Hepatocyte (in vitro differentiated cells): ENCODE data around the gene XRCC4.

Experiments used
- EZH2 ChIP-seq: fragments of 200-600 bp; sonication (generic); IDR thresholded peaks from 2 replicates; pipeline ENCODE4 v1.6.1; 2016; ENCODE audit warnings: antibody characterized with exemption, mild to moderate bottlenecking, borderline replicate concordance
- EZH2phosphoT487 ChIP-seq: fragments of 200-600 bp; sonication (generic); IDR thresholded peaks from one replicate; pipeline ENCODE4 v1.6.1; 2018; ENCODE audit warnings: antibody characterized with exemption, mild to moderate bottlenecking, low read depth, moderate library complexity; ENCODE audit not compliant: unreplicated experiment, severe bottlenecking
- TF ChIP-seq, protein P1 (sequence below): fragments of 200-600 bp; sonication (generic); IDR thresholded peaks from 2 replicates; pipeline ENCODE4 v1.5.1; 2016; ENCODE audit warnings: antibody characterized with exemption, mild to moderate bottlenecking; ENCODE audit not compliant: poor library complexity

DNA sequence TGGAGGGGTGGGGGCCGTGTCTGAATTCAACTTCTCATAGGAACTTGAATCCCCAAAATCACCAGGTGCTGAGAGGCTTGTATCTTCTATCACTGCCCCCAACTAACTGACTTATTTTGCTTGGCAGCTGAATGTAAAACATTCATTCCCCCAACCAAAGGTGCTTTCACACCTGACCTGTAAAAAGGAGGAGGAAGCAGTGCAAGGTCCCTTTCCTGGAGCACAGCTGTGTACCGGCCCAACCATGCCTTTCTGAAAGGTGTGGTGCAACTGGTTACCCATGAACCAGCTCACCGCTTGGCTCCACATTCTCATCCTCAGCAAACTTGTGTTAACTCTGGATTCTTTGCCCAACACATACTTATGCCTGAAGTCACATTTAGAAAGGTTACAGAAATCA lies 34.8 kb upstream of the XRCC4 start:
- TF ChIP-seq, protein P1, sequence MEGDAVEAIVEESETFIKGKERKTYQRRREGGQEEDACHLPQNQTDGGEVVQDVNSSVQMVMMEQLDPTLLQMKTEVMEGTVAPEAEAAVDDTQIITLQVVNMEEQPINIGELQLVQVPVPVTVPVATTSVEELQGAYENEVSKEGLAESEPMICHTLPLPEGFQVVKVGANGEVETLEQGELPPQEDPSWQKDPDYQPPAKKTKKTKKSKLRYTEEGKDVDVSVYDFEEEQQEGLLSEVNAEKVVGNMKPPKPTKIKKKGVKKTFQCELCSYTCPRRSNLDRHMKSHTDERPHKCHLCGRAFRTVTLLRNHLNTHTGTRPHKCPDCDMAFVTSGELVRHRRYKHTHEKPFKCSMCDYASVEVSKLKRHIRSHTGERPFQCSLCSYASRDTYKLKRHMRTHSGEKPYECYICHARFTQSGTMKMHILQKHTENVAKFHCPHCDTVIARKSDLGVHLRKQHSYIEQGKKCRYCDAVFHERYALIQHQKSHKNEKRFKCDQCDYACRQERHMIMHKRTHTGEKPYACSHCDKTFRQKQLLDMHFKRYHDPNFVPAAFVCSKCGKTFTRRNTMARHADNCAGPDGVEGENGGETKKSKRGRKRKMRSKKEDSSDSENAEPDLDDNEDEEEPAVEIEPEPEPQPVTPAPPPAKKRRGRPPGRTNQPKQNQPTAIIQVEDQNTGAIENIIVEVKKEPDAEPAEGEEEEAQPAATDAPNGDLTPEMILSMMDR = no peak
- TF ChIP-seq EZH2phosphoT487 (no peak), EZH2 (no peak)
